Activated naive CD4-positive, alpha-beta T cell treated with anti-CD3 and anti-CD28 coated beads, Interleukin-2, amount 50 U/mL, for 24 hours (primary cell): ENCODE measurements around the gene NEURL3.
"Not testable (repeated sequence)": the region's sequence is repeated elsewhere in the genome, so short reads cannot be mapped to it uniquely, and the experiment has no call there.

Experiments
- H3K27ac Mint-ChIP-seq: one replicate; pipeline ENCODE4 v1.8.0; 2021; ENCODE audit warnings: mild to moderate bottlenecking, mixed read lengths
- H3K27me3 Mint-ChIP-seq: one replicate; pipeline ENCODE4 v1.8.0; 2021; ENCODE audit warnings: mixed read lengths
- H3K36me3 Mint-ChIP-seq: one replicate; pipeline ENCODE4 v1.8.0; 2021; ENCODE audit warnings: mixed read lengths
- H3K4me1 Mint-ChIP-seq: one replicate; pipeline ENCODE4 v1.8.0; 2021; ENCODE audit warnings: mixed read lengths
- H3K4me3 Mint-ChIP-seq: one replicate; pipeline ENCODE4 v1.8.0; 2021; ENCODE audit warnings: mild to moderate bottlenecking, mixed read lengths
- H3K9me3 Mint-ChIP-seq: one replicate; pipeline ENCODE4 v1.8.0; 2021; ENCODE audit warnings: mixed read lengths

Gene NEURL3, protein sequence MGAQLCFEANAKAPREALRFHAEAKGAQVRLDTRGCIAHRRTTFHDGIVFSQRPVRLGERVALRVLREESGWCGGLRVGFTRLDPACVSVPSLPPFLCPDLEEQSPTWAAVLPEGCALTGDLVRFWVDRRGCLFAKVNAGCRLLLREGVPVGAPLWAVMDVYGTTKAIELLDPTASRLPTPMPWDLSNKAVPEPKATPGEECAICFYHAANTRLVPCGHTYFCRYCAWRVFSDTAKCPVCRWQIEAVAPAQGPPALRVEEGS

DNA sequence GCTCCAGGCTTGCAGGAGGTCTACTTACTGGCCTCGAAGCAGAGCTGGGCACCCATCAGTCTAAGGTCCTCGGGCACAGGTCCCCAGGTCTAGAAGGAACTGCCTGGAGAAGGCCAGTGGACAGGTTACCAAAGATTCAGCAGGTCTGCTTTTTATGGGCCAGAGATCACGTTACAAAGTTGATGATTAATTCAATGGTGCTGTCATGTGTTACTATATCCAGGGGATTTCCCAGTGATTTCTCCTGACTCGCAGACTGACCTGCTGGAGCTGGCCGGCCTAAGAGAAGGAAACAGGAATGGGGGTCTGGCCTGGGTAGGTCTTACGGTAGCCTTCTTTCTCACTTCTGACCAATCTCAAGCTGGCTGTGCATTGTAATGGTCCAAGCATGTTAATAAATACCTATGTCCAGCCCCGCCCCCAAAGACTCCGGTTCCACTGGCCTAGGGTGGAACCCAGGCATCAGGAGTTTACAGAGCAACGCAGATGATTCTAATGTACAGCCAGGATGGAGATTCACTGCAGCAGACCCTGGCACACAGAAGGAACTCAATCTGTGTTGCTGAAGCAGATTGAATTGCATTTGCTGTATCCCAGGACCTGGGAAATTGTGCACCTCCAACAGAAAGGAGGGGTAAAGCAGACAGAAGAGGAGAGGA is at the start of gene NEURL3:
NEURL3 (minus strand) TSS at position 127 of the 659 bp plus-strand sequence; CDS start at position 56, 71 bp downstream.
- Mint-ChIP-seq H3K4me3 (no peak within 1 kb of the TSS), H3K9me3 (no peaks in the 10 kb centered on the region), H3K4me1 (peaks cover 24% of the 10 kb centered on the region), H3K27me3 (peaks cover 2% of the 10 kb centered on the region), H3K36me3 (no peaks in the 10 kb centered on the region), H3K27ac (no peak within 1 kb of the TSS)

DNA sequence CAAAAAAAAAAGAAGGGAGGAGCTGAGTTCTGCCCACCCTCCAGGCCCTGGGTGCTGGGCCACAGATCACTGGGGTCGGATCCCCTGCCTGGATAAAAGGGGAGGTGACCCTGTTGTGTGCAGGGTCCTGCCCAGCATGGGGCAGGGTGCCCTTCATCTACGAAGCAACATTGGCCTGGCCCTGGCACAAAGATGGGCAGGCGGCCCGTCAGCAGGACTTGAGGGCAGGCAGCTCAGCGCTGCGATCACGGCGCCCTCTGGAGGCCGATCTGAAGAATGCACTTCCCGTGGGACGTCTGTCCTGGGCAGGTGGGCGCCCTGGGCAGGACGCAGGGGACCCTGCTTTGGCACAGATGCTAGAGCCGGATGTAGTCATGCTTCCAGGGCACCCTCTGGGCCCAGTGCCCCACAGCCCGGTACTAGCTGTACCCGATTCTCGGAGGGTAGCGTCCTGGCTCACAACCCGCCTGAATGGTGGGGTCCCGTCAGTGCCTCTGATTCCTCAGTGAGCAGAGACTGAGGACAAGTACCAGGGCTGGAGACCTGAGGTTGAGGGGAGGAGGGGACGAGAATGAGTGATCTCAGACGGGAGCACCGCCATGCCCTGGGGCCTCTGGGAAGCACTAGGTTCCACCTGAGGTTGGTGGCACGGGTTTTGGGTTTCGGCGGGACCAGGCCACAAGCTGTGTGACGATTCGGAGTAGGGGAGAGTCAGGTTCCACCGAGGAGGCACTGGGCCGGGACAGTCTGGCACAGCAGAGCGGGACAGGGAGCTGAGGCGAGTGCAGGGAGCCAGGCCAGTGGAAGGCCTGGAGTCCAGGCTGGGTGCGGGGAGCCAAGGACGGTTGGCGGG is 49.4 kb upstream of the NEURL3 start:
- H3K36me3 Mint-ChIP-seq = no peaks in the 10 kb centered on the region
- no peak overlapping the region for H3K4me3 Mint-ChIP-seq
- no peaks in the 10 kb centered on the region for H3K9me3 Mint-ChIP-seq
- peaks cover 24% of the 10 kb centered on the region for H3K4me1 Mint-ChIP-seq
- no peaks in the 10 kb centered on the region for H3K27me3 Mint-ChIP-seq
- H3K27ac Mint-ChIP-seq = peak overlapping the region; percentile 12

DNA sequence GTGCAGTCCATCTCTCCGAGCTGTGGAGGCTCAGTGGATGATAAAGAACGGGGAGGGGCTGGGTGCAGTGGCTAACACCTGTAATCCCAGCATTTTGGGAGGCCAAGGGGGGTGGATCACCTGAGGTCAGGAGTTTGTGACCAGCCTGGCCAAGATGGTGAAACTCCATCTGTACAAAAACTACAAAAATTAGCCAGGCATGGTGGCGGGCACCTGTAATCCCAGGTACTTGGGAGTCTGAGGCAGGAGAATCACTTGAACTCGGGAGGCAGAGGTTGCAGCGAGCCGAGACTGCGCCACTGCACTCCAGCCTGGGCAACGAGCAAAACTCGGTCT is 48.8 kb upstream of the NEURL3 start:
- Mint-ChIP-seq H3K4me1 (peaks cover 24% of the 10 kb centered on the region), H3K4me3 (peak overlapping the region; percentile 15)
- not testable (repeated sequence) for H3K27me3 Mint-ChIP-seq, H3K9me3 Mint-ChIP-seq, H3K27ac Mint-ChIP-seq, H3K36me3 Mint-ChIP-seq

DNA sequence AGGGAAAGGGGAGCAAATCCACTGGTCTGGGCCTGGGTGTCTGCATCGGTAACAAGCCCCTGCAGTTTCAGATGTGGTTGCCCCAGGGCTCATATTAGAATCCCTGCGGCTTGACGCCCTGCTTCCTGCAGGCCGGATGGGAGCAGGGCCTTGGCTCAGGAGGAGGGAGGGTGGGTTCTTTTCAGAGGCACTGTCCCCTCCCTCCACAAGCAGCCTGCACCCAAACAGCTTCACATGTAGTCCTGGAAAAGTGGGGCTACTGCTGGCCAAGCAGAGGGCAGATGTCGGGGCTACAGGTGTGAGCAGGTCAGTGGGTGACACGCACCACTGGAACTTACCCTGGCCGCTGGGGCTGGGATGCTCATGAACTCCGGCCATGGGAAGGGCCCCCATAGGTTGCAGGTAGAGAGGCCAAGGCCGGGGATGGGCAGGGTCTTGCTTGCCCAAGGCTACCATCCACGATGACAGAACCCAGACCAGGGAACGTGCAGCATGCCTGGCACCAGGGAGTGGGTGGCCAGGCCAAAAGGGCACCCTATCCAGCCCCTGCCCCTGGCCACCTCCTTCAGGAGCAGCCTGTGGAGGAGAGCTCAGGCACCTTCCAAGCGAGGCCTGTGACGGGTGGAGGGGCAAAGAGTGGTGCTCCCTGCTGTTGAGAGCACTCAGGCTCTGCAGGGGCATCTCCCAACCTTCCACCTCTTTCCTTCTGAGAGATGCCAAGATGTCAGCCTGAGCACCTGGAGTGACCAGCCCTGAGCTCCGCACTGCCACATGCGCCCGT is 48.2 kb upstream of the NEURL3 start:
- no peaks in the 10 kb centered on the region for H3K27me3 Mint-ChIP-seq
- no peak overlapping the region for H3K27ac Mint-ChIP-seq
- H3K4me1 Mint-ChIP-seq = peaks cover 24% of the 10 kb centered on the region
- H3K9me3 Mint-ChIP-seq = no peaks in the 10 kb centered on the region
- peak overlapping the region; percentile 26 for H3K4me3 Mint-ChIP-seq
- H3K36me3 Mint-ChIP-seq = no peaks in the 10 kb centered on the region

DNA sequence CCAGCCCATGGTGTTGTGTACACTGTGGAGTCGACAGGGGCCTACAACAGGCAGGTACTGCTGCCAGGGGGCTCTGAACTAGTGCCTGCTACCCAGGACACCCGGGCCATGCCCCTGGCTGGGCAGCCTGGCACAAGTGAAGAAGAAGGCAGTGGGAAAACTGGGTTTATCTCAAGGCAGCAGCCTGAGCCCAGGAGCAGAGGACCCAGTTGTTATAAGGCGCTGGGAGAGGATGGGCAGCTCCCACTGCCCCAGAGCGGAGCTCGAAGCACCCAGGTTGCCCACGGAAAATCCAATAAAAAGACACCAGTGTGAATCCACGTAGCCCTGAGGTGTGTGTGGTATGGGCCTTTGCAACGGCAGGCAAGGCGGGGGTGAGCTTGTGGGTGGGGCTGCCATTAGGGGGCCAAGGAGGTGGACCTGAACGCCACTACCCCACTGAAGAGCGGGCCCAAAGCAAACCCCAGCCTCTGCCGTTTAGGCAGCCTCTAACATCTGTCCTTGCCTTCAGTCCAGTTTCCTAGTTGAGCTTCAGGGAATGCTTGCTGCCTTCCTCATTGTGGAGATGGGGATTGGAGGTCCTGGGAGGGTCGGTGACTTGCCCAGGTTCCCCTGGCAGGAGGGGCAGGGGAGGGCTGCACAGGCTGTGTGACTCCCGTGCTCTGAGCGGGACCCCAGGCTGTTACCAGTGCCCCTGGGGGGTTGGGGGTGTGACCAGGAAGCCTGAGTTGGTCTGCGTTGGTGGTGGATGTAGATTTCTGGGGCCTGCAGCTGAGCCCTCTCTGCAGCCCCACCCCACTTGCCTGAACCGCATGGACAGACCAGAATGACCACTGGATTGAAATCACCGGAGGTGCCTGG is 47.4 kb upstream of the NEURL3 start:
- peaks cover 27% of the 10 kb centered on the region for H3K4me1 Mint-ChIP-seq
- no peaks in the 10 kb centered on the region for H3K9me3 Mint-ChIP-seq
- no peaks in the 10 kb centered on the region for H3K27me3 Mint-ChIP-seq
- no peak overlapping the region for H3K4me3 Mint-ChIP-seq
- peak overlapping the region; percentile 62 for H3K27ac Mint-ChIP-seq
- no peaks in the 10 kb centered on the region for H3K36me3 Mint-ChIP-seq

DNA sequence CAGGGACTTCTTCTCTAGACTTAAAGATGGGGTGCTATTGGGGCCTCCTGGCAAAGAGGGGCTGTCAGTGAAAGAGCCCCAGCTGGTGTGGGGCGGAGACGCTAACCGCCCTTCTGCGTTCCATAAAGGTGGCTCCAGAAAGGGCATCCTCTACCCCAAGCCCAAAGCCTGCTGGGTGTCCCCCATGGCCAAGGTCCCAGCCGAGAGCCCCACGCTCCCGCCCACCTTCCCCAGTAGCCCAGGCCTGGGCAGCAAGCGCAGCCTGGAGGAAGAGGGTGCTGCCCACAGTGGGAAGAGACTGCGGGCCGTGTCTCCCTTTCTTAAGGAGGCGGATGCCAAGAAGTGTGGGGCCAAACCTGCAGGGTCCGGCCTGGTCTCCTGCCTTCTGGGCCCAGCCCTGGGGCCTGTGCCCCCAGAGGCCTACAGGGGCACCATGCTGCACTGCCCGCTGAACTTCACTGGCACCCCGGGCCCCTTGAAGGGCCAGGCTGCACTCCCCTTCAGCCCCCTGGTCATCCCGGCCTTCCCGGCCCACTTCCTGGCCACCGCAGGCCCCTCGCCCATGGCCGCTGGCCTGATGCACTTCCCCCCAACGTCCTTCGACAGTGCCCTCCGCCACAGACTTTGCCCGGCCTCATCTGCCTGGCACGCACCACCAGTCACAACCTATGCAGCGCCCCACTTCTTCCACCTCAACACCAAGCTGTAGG is 46.6 kb upstream of the NEURL3 start:
- Mint-ChIP-seq H3K4me3 (no peak overlapping the region), H3K27me3 (no peaks in the 10 kb centered on the region), H3K4me1 (peaks cover 27% of the 10 kb centered on the region), H3K27ac (peak overlapping the region; percentile 62), H3K36me3 (no peaks in the 10 kb centered on the region), H3K9me3 (no peaks in the 10 kb centered on the region)

DNA sequence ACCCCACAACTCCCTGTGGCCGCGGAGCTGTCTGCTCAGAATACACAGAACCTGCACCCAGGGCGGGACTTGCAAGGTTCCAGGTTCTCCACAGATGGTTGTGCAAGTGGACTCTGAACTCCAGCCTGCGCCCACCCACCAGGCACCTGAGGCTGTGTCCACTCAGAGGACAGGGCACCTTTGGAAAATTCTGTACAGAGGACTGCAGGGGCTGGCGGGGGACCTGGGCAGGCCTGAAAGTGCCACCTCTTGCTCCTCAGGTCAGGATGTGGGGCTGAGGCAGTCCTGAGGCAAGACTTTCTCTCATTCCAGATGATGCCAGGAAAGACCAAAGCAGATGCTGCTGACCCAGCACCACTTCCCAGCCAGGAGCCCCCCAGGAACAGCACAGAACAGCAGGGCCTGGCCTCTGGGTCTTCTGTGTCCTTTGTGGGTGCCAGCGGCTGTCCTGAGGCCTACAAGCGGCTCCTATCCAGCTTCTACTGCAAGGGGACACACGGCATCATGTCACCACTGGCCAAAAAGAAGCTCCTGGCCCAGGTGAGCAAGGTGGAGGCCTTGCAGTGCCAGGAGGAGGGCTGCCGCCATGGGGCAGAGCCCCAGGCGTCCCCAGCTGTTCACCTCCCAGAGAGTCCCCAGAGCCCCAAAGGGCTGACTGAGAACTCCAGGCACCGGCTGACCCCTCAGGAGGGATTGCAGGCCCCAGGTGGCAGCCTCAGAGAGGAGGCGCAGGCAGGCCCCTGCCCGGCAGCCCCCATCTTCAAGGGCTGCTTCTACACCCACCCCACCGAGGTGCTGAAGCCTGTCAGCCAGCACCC is 45.8 kb upstream of the NEURL3 start:
- Mint-ChIP-seq H3K36me3 (peaks cover 2% of the 10 kb centered on the region), H3K4me3 (no peak overlapping the region), H3K27ac (no peak overlapping the region), H3K27me3 (no peaks in the 10 kb centered on the region), H3K9me3 (no peaks in the 10 kb centered on the region), H3K4me1 (peaks cover 30% of the 10 kb centered on the region)

DNA sequence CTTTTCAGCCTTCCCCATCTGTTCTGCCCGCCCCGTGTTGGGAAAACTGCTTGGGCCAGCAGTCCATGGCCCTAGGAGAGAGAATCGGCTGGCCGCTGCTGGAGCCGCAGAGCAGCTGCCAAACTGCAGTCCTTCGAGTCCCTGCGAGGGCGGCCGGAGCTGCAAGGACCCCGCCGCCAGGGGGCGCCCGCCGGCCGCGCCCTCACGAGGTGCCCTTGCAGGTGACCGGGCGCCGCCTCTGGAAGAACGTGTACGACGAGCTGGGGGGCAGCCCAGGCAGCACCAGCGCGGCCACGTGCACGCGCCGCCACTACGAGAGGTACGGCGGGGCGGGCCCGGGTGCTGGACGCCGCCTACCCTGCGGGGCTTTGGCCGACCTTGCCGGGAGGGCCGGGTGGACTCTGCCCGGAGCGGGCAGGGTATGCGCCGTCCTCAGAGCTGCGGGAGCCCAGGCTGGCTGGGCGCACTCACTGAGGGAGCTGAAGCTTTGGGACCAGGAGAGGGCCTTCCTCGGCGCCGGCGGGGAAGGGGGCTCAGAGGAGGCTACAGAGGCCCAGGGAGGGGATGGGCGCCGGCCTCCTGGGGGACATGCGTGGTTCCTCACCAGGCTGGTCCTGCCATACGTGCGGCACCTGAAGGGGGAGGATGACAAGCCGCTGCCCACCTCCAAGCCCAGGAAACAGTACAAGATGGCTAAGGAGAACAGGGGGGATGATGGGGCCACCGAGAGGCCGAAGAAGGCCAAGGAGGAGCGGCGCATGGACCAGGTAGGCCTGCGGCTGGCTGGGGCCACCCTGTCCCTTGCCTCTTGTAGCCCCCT is 45.0 kb upstream of the NEURL3 start:
- Mint-ChIP-seq H3K36me3 (peaks cover 2% of the 10 kb centered on the region), H3K27me3 (no peaks in the 10 kb centered on the region), H3K4me1 (peaks cover 38% of the 10 kb centered on the region), H3K4me3 (no peak overlapping the region), H3K9me3 (no peaks in the 10 kb centered on the region), H3K27ac (no peak overlapping the region)

DNA sequence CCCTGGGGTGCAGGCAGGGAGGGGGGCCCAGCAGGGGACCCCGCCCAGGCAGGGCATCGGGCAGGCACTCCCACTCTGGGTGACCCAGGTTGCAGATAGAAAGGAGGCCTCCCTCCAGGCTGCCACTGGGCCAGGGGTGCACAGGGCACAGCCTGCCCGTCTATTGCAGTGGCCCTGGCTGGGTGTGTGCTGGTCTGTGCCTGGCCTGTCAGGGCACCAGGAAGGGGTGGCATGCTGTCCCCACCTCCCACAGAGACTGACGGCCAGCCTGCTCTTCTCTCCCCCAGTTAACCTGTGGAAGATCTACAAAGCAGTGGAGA is 44.3 kb upstream of the NEURL3 start:
- Mint-ChIP-seq H3K27ac (no peak overlapping the region), H3K9me3 (no peaks in the 10 kb centered on the region), H3K4me3 (no peak overlapping the region), H3K27me3 (no peaks in the 10 kb centered on the region), H3K36me3 (peaks cover 2% of the 10 kb centered on the region), H3K4me1 (peaks cover 44% of the 10 kb centered on the region)

DNA sequence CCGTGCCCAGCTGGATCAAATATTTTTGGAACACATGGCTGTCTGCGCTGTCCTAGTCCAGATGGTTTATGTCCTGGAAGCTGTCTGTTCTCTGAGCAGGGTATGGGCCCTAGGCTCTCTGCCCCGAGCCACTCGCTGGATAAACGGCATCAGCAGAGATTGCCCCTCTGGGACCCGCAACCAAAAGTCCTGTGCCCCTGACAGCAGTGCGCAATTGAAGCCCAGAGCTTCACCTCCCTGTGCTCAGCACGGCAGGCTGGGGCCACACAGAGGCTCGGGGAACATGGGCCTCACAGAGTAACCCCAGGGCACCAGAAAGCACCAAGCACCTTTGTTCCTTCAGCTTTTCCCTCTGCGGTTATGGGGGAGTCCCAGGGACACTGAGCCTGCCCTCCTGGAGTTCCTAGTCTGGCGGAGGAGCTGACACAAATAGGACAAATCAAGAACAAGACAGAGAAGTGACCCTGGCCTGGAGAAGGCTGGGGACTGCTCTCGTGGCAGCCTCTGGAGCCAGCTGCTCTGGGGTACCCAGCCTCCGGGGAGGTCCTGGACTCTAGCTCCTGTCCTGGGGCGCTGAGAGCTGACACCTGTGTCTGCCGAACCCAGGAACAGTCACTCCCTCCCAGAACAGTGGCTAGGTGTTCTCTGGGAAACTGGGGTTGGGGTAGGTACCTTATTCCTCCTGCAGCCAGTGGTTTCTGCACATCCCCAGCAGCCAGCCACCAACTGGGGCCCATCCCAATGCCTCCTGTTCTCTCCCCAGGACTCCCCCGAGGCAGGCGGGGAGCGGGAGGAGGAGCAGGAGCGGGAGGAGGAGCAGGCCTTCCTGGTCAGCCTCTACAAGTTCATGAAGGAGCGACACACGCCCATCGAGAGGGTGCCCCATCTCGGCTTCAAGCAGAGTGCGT is 43.7 kb upstream of the NEURL3 start:
- Mint-ChIP-seq H3K27ac (no peak overlapping the region), H3K4me3 (no peak overlapping the region), H3K4me1 (peaks cover 47% of the 10 kb centered on the region), H3K27me3 (no peaks in the 10 kb centered on the region), H3K36me3 (peaks cover 2% of the 10 kb centered on the region), H3K9me3 (no peaks in the 10 kb centered on the region)

DNA sequence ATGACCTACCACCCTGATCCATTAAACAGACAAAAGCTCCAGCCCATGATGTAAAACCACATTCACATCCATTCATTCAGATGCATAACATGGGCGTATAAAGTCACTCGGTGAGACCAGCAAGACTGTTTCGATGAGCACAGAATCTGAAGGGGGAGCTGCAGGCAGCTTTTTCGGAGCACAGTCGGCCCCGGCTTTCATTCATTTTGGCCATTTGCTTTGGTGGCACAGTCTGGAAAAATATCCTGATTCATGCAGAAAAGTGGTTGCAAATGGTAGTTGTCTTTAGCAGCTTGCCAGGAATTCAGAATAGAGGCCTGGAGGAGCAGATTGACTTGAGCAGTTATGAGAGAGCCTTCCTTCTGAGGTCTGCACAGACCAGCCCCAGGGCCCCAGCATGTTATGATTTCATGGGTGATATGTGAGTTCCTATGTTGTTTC is 42.6 kb upstream of the NEURL3 start:
- Mint-ChIP-seq H3K9me3 (no peaks in the 10 kb centered on the region), H3K27me3 (no peaks in the 10 kb centered on the region), H3K4me3 (no peak overlapping the region), H3K27ac (peak overlapping the region; percentile 86), H3K4me1 (peaks cover 47% of the 10 kb centered on the region), H3K36me3 (peaks cover 2% of the 10 kb centered on the region)

DNA sequence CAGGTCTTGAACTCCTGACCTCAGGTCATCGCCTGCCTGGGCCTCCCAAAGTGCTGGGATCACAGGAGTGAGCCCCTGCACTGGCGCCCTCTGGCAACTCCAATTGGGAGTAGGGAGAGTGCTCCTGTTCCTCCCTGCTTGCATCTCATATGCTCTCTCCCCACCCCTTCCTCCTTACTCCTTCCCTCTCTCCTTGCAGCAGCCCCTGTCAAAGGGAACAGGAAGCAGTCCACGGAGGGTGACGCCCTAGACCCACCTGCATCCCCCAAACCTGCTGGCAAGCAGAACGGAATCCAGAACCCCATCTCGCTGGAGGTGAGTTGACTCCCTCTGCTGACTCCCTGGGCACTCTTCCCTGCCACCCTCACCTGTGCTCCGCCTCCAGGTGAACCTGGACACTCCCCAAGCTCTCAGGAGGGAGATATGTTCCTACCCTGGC is 42.1 kb upstream of the NEURL3 start:
- no peaks in the 10 kb centered on the region for H3K9me3 Mint-ChIP-seq
- H3K4me1 Mint-ChIP-seq = peaks cover 52% of the 10 kb centered on the region
- no peaks in the 10 kb centered on the region for H3K27me3 Mint-ChIP-seq
- H3K36me3 Mint-ChIP-seq = peaks cover 2% of the 10 kb centered on the region
- peak overlapping the region; percentile 30 for H3K4me3 Mint-ChIP-seq
- peak overlapping the region; percentile 86 for H3K27ac Mint-ChIP-seq
